Psoas muscle (tissue), 8 donors: Measurements from ENCODE around the gene UBE2S. TPM values are rescaled to one million over a fixed set of nuclear protein-coding genes. Genes with fewer than 3 reads are reported as not detected.
"Not testable (repeated sequence)": the region's sequence is repeated elsewhere in the genome, so short reads cannot be mapped to it uniquely, and the experiment has no call there.

ENCODE experiments used
- ATAC-seq, 4 donors: fragments of 200-7000 bp; cut with Tn5 transposase; one replicate each; pipeline ENCODE4 v1.9.1; 2020; ENCODE audit warnings: moderate library complexity in 3 of 4, mild to moderate bottlenecking in 2 of 4
- DNase-seq, 2 donors: peaks; one replicate each; pipeline ENCODE4 v3.0.0-alpha.2; 2020
- H3K27ac ChIP-seq: fragments of 200-600 bp; one replicate; pipeline ENCODE4 v1.8.0; 2022
- H3K27me3 ChIP-seq, 3 donors: fragments of 200-600 bp in 1 of 3; one replicate each; pipeline versions ENCODE4 v1.6.1 to v1.8.0; 2013 to 2022; ENCODE audit warnings: low read length in 2 of 3, mild to moderate bottlenecking in 2 of 3, moderate library complexity in 1 of 3; ENCODE audit not compliant: insufficient read depth in 3 of 3
- H3K36me3 ChIP-seq, 2 donors: fragments of 200-600 bp in 1 of 2; one replicate each; pipeline versions ENCODE4 v1.6.1 to v1.8.0; 2013 to 2022; ENCODE audit warnings: low read depth in 1 of 2, mild to moderate bottlenecking in 1 of 2, moderate library complexity in 1 of 2; ENCODE audit not compliant: insufficient read depth in 1 of 2
- H3K4me1 ChIP-seq: fragments of 200-600 bp; one replicate; pipeline ENCODE4 v1.8.0; 2022
- H3K4me3 ChIP-seq: fragments of 200-600 bp; one replicate; pipeline ENCODE4 v1.8.0; 2022; ENCODE audit warnings: mild to moderate bottlenecking
- H3K9me3 ChIP-seq: fragments of 200-600 bp; one replicate; pipeline ENCODE4 v1.8.0; 2022
- WGBS, 3 donors: extraction: QIAGEN DNeasy Blood & Tissue Kit; methylation state at CpG; one replicate each; pipeline versions ENCODE4 v1.1.6 to v1.1.7; 2013; 5-methylcytosine and 5-hydroxymethylcytosine counted together
- intact Hi-C, 2 donors: fragments of 100-400 bp; cut with DNase I; formaldehyde crosslinking; loops; one replicate each; pipeline versions ENCODE4 v1.11.0 to v1.14.2; 2022
- polyA plus RNA-seq, 3 donors: library from polyadenylated mRNA; stranded (reverse); fragments of 200-250 nt; gene quantifications; one replicate each; pipeline ENCODE4 v1.2.3, GENCODE V29; 2013
- total RNA-seq, 4 donors: library from RNA; stranded (reverse); fragmentation: NEBNext Ultra II Directional in 2 of 4; extraction: Animal tissue kit (Norgen Biotek cat#: 25700) in 2 of 4; gene quantifications; one replicate each; pipeline versions ENCODE4 v1.2.1 to v1.2.4, GENCODE V29; 2021 to 2023
- TF ChIP-seq, protein P1 (sequence below): fragments of 200-600 bp; IDR thresholded peaks from one replicate; pipeline ENCODE4 v1.8.0; 2022; ENCODE audit warnings: antibody characterized with exemption
- donor health status: healthy with polysubstance abuse.
- donor health status: DM: no; HTN: no; CAD: no; lungs with moderate emphysema.
- donor health status: Bipolar disorder and iron deficiency.
- donor health status: healthy.
- donor health status: DM: yes; HTN: yes; CAD: no.
- donor health status: DM: no; HTN: no; CAD: no.
- donor health status: DM: no; HTN: no; CAD: no.
- donor health status: DM: yes; HTN: yes; CAD: no.

Gene UBE2S
- total and polyA plus RNA-seq, 7 donors, result 5.6 to 26.7 (median 17.9) TPM

GRCh38 chr19:55449469-55449868 is 41.9 kb upstream of the UBE2S start:
- Histone ChIP-seq H3K4me1 (peaks cover 6% of the 10 kb centered on the region), H3K9me3 (no peaks in the 10 kb centered on the region), H3K27me3 (peaks cover 0 to 51% (median 32%) of the 10 kb centered on the region in 3 donors), H3K27ac (no peak overlapping the region), H3K36me3 (no peaks in the 10 kb centered on the region), H3K4me3 (no peak overlapping the region)
- 31 to 39% (median 34%) methylated on average over 12 to 16 of the region's 16 CpGs for WGBS, 3 donors
- ATAC-seq, result no peak
- intact Hi-C loops, result no loop called here
- TF ChIP-seq, protein P1, sequence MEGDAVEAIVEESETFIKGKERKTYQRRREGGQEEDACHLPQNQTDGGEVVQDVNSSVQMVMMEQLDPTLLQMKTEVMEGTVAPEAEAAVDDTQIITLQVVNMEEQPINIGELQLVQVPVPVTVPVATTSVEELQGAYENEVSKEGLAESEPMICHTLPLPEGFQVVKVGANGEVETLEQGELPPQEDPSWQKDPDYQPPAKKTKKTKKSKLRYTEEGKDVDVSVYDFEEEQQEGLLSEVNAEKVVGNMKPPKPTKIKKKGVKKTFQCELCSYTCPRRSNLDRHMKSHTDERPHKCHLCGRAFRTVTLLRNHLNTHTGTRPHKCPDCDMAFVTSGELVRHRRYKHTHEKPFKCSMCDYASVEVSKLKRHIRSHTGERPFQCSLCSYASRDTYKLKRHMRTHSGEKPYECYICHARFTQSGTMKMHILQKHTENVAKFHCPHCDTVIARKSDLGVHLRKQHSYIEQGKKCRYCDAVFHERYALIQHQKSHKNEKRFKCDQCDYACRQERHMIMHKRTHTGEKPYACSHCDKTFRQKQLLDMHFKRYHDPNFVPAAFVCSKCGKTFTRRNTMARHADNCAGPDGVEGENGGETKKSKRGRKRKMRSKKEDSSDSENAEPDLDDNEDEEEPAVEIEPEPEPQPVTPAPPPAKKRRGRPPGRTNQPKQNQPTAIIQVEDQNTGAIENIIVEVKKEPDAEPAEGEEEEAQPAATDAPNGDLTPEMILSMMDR, result no peak
- DNase-seq, result no peak

GRCh38 chr19:55448175-55448490 is 40.5 kb upstream of the UBE2S start:
- H3K27ac ChIP-seq, DNase-seq, H3K9me3 ChIP-seq, H3K36me3 ChIP-seq, ATAC-seq, H3K4me3 ChIP-seq, H3K4me1 ChIP-seq, intact Hi-C loops: not testable (repeated sequence)
- H3K27me3 ChIP-seq, result peaks cover 0 to 62% (median 42%) of the 10 kb centered on the region in 3 donors
- WGBS, 3 donors, result 77 to 89% (median 83%) methylated on average over 5 of the region's 5 CpGs

- peaks cover 0 to 66% (median 44%) of the 10 kb centered on the region in 3 donors for H3K27me3 ChIP-seq
- peaks cover 6% of the 10 kb centered on the region for H3K4me1 ChIP-seq
- DNase-seq (no peak), ATAC-seq (peak in 2 of 4 donors; percentile 41 to 51)
- intact Hi-C loops, result no loop called here
- TF ChIP-seq, protein P1, result no peak
- H3K27ac ChIP-seq, result no peak overlapping the region
- no peaks in the 10 kb centered on the region for H3K36me3 ChIP-seq
- no peak overlapping the region for H3K4me3 ChIP-seq
- WGBS, 3 donors, result 21 to 29% (median 26%) methylated on average over 15 to 16 of the region's 16 CpGs
- no peaks in the 10 kb centered on the region for H3K9me3 ChIP-seq
These were observed 40.0 kb upstream of the UBE2S start for GRCh38 chr19:55447421-55448174.

DNA sequence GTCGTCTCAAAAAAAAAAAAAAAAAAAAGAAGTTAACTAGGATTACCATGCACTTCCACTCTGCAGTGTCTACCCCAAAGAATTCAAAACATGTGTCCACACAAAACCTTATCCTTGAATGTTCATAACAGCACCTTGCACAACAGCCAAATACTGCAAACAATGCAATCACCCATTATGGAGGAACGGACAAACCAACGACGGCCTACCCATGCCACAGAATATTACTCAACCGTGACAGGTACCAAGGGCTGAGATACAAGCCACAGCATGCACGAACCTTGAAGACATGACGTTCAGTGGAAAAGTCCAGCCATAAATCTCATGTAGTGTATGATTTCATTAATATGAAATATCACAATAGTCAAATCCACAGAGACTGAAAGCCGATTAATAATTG is 38.5 kb upstream of the UBE2S start:
- WGBS, 3 donors, result 51 to 65% (median 52%) methylated on average over 7 to 8 of the region's 8 CpGs

DNA sequence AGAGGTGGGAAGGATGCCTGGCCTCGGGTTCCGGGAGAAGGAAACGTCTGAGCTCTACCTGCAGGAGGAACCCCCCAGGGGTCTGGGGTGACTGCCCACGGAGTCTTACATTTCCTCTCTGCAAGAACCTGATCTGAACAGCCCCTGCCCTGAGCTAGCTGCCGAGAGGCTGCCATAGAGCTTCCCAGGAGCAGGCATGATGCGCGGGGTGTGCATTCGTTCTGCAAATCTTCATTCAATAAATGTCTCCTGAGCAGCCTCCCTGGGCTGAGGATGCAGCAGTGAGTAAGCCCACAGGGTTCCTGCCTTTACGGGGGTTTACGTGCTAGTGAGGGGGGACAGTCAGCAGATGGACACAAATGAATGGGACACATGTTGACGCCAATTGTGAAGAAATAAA is 37.1 kb upstream of the UBE2S start:
- 32 to 34% (median 33%) methylated on average over 11 of the region's 11 CpGs for whole genome bisulfite sequencing, 3 donors
- Histone ChIP-seq H3K4me1 (no peaks in the 10 kb centered on the region), H3K4me3 (no peak overlapping the region), H3K9me3 (no peaks in the 10 kb centered on the region), H3K27ac (no peak overlapping the region), H3K36me3 (no peaks in the 10 kb centered on the region), H3K27me3 (peaks cover 3 to 77% (median 49%) of the 10 kb centered on the region in 3 donors)
- intact Hi-C loops, result no loop called here
- DNase-seq, result no peak
- no peak for ATAC-seq
- TF ChIP-seq, protein P1, result no peak

More for the DNA sequence above, 38.5 kb upstream of the UBE2S start:
- no peaks in the 10 kb centered on the region for H3K4me1 ChIP-seq
- H3K4me3 ChIP-seq, result no peak overlapping the region
- DNase-seq, result no peak
- intact Hi-C loops, result no loop called here
- H3K27ac ChIP-seq, result no peak overlapping the region
- H3K36me3 ChIP-seq, result no peaks in the 10 kb centered on the region
- H3K9me3 ChIP-seq, result no peaks in the 10 kb centered on the region
- TF ChIP-seq, protein P1, result no peak
- H3K27me3 ChIP-seq, result peaks cover 3 to 65% (median 47%) of the 10 kb centered on the region in 3 donors
- no peak for ATAC-seq
